Caco-2 (cell line): ENCODE results near the gene CTDSPL. TPM values are rescaled to one million over a fixed set of nuclear protein-coding genes. Genes with fewer than 3 reads are reported as not detected.

Experiments
- BruUV-seq: library from RNA; stranded (reverse); fragments of 400-500 nt; replicated peaks from 2 replicates; lab custom pipeline; 2021; lab: Mats Ljungman, UMichigan
- CTCF ChIA-PET: fragments of 300-600 bp; sonication (Branson Sonifier 250); formaldehyde crosslinking; loops from one replicate; lab custom pipeline; 2022; ENCODE audit warnings: antibody characterized with exemption; lab: Charles Lee
- POLR2A ChIA-PET: fragments of 300-600 bp; sonication (Branson Sonifier 250); formaldehyde crosslinking; loops from one replicate; lab custom pipeline; 2022; ENCODE audit warnings: antibody characterized with exemption; lab: Charles Lee
- DNase-seq, 2 experiments: peaks; one replicate each; pipeline versions ENCODE4 v3.0.0 to v3.0.0-alpha.2; 2020 to 2022
- H3K27me3 ChIP-seq: replicated peaks from 2 replicates; pipeline ENCODE4 v1.6.0; 2011; ENCODE audit warnings: low read length; ENCODE audit not compliant: control insufficient read depth, insufficient read depth
- H3K36me3 ChIP-seq: 2 replicates; pipeline ENCODE4 v1.5.1; 2011; ENCODE audit warnings: low read length; ENCODE audit not compliant: control insufficient read depth, insufficient read depth
- H3K4me1 ChIP-seq: fragments of 250-450 bp; sonication (Bioruptor Pico); 2 replicates; pipeline ENCODE4 v1.5.1; 2020; ENCODE audit warnings: mild to moderate bottlenecking
- H3K4me3 ChIP-seq: 2 replicates; pipeline ENCODE4 v1.5.1; 2011; ENCODE audit warnings: low read depth, mild to moderate bottlenecking, control low read depth, low read length
- H3K9me3 ChIP-seq: fragments of 250-450 bp; sonication (Bioruptor Pico); 2 replicates; pipeline ENCODE4 v1.5.1; 2020; ENCODE audit warnings: mild to moderate bottlenecking, moderate library complexity
- H3K27ac Mint-ChIP-seq: one replicate; pipeline ENCODE4 v1.8.0; 2022; ENCODE audit warnings: mixed read lengths; ENCODE audit not compliant: unreplicated experiment
- H3K27me3 Mint-ChIP-seq: one replicate; pipeline ENCODE4 v1.8.0; 2022; ENCODE audit warnings: mixed read lengths; ENCODE audit not compliant: insufficient read depth, unreplicated experiment
- H3K36me3 Mint-ChIP-seq: one replicate; pipeline ENCODE4 v1.8.0; 2022; ENCODE audit warnings: mild to moderate bottlenecking, mixed read lengths; ENCODE audit not compliant: insufficient read depth, unreplicated experiment
- H3K4me1 Mint-ChIP-seq: one replicate; pipeline ENCODE4 v1.8.0; 2022; ENCODE audit warnings: low read depth, mixed read lengths; ENCODE audit not compliant: unreplicated experiment
- H3K4me3 Mint-ChIP-seq: one replicate; pipeline ENCODE4 v1.8.0; 2022; ENCODE audit warnings: mild to moderate bottlenecking, moderate library complexity, mixed read lengths; ENCODE audit not compliant: unreplicated experiment
- H3K9me3 Mint-ChIP-seq: one replicate; pipeline ENCODE4 v1.8.0; 2022; ENCODE audit warnings: mixed read lengths; ENCODE audit not compliant: unreplicated experiment
- intact Hi-C: fragments of 100-400 bp; cut with micrococcal nuclease; formaldehyde crosslinking; loops from one replicate; pipeline ENCODE4 v1.10.0; 2022; ENCODE audit not compliant: unreplicated experiment
- total RNA-seq: library from RNA; stranded (reverse); gene quantifications from 2 replicates; pipeline ENCODE4 v1.2.3, GENCODE V29; 2022
- TF ChIP-seq, protein P1 (sequence below), 2 experiments: fragments of 200-600 bp in 1 of 2; IDR thresholded peaks; 1 replicate in 1 of 2; 2 replicates in 1 of 2; pipeline versions ENCODE4 v1.5.1 to v1.8.0; 2011 to 2022; ENCODE audit warnings: antibody characterized with exemption in 1 of 2, control low read depth in 1 of 2, inconsistent platforms in 1 of 2, low read depth in 1 of 2, low read length in 1 of 2, mild to moderate bottlenecking in 1 of 2, moderate library complexity in 1 of 2; ENCODE audit not compliant: insufficient read depth in 1 of 2, severe bottlenecking in 1 of 2, unreplicated experiment in 1 of 2

The CTDSPL gene
- total RNA-seq, 1 experiment from 2014 or later: 60.9 TPM

DNA sequence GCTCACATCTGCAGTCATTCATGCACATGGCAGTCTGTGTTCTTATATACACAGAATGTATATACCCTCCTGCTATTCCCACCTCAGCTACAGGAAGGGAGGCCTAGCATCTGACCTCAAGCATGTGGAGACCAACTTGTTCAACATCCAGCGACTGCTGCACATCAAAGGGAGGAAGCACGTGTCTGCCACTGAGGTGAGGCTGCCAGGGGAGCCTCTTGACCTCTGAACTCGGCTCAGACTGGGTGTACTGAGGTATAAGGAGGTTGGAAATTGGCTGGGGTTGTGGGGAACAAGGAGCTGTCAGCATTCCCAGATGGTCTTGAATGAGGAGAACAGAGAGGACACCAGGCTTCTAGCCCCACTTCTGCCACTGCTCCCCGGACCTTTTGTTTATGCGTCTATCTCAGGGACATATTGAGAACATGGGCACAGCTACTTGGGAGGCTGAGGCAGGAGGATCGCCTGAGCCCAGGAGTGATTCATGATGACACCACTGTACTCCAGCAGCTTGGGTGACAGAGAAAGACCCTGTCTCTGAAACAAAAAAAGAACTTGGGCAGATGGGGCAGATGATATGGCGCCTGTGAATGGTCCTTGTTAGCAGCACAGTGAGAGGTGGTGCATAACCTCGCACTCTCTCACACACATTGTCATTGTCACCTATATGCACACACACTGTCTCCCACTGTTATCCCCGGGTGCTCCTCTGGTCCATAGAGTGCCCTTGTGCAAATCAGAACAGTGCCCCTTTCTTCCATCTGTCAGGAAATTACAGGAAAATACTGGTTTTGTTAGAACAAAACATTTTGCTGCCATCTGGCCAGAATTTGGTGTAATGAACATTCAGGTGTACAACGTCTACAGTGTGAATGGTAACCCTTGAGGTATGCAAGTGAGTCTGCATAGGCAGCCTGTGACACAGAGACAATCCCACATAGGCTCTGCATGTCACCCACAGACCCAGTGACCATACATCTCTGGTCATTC lies 134.3 kb downstream of the CTDSPL start:
- POLR2A ChIA-PET: interaction anchor here (1.1 to 1.8 kb wide), 2 partner anchors 22 to 31 kb away, joined by 3 to 5 read pairs; no protein-coding TSS in a partner anchor
- CTCF ChIA-PET: interaction anchor here (1.1 to 1.5 kb wide), 7 partner anchors 9 to 140 kb away, joined by 3 to 12 read pairs (median 9); no protein-coding TSS in a partner anchor
- Histone ChIP-seq H3K4me1 (peaks cover 76% of the 10 kb centered on the region), H3K9me3 (no peaks in the 10 kb centered on the region), H3K4me3 (no peak overlapping the region), H3K36me3 (no peaks in the 10 kb centered on the region), H3K27me3 (no peaks in the 10 kb centered on the region)
- TF ChIP-seq, protein P1, sequence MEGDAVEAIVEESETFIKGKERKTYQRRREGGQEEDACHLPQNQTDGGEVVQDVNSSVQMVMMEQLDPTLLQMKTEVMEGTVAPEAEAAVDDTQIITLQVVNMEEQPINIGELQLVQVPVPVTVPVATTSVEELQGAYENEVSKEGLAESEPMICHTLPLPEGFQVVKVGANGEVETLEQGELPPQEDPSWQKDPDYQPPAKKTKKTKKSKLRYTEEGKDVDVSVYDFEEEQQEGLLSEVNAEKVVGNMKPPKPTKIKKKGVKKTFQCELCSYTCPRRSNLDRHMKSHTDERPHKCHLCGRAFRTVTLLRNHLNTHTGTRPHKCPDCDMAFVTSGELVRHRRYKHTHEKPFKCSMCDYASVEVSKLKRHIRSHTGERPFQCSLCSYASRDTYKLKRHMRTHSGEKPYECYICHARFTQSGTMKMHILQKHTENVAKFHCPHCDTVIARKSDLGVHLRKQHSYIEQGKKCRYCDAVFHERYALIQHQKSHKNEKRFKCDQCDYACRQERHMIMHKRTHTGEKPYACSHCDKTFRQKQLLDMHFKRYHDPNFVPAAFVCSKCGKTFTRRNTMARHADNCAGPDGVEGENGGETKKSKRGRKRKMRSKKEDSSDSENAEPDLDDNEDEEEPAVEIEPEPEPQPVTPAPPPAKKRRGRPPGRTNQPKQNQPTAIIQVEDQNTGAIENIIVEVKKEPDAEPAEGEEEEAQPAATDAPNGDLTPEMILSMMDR (IDR thresholded peaks at IDR 0.05; ENCODE audit: insufficient read depth in 1 of 2, low read depth in 1 of 2, low read length in 1 of 2, severe bottlenecking in 1 of 2, unreplicated experiment in 1 of 2): no peak
- H3K27me3 Mint-ChIP-seq: no peaks in the 10 kb centered on the region
- peak overlapping the region; percentile 100 for H3K27ac Mint-ChIP-seq
- H3K4me1 Mint-ChIP-seq: peaks cover 61% of the 10 kb centered on the region
- peaks cover 25% of the 10 kb centered on the region for H3K36me3 Mint-ChIP-seq
- H3K4me3 Mint-ChIP-seq: no peak overlapping the region
- peak in 1 of 2 experiments; percentile 30 for DNase-seq
- intact Hi-C loops: no loop called here
- H3K9me3 Mint-ChIP-seq: no peaks in the 10 kb centered on the region
- no TSS peak for BruUV-seq

DNA sequence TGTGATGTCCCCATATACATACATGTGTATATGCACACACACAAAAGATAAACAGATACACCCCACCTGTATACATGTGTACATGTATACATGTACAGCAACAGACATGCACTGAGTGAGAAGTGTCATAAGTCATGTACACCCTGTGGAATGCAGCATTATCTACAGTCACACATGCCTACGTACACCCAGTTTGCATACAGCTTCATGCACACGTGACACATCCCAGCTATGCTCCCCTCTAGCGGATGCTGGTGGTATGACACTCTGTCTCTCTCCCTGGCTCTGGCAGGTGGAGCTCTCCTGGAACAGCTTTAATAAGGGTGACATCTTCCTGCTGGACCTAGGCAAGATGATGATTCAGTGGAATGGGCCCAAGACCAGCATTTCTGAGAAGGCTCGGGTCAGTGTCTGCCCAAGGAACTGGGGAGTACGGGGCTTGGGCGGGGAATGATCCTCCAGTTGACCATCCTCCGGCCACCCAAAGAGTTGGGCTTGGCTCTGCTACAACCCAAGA lies 135.2 kb downstream of the CTDSPL start:
- TF ChIP-seq, protein P1 (IDR thresholded peaks at IDR 0.05; ENCODE audit: insufficient read depth in 1 of 2, low read depth in 1 of 2, low read length in 1 of 2, severe bottlenecking in 1 of 2, unreplicated experiment in 1 of 2): peak; percentile 81 to 83
- intact Hi-C loops: loop anchor here (1.0 kb wide), 1 partner anchor 23 kb away; no protein-coding TSS in a partner anchor
- H3K4me3 Mint-ChIP-seq: peak overlapping the region; percentile 25

DNA sequence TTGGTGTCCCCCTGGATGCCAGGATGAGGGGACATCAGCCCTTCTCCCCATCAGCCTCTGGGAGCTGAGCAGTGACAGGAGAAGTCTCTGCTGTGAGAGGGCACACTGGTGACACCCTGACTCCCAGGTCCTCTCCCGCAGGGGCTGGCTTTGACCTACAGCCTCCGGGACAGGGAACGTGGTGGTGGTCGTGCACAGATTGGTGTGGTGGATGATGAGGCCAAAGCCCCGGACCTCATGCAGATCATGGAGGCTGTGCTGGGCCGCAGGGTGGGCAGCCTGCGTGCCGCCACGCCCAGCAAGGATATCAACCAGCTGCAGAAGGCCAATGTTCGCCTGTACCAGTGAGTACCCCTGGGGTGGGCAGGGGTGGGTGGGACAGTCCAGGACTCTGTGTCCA lies 135.7 kb downstream of the CTDSPL start:
- POLR2A ChIA-PET: interaction anchor here (0.5 to 1.8 kb wide), 3 partner anchors 10 to 33 kb away, joined by 3 to 5 read pairs (median 4); no protein-coding TSS in a partner anchor
- BruUV-seq: no TSS peak
- Mint-ChIP-seq H3K9me3 (no peaks in the 10 kb centered on the region), H3K36me3 (peaks cover 21% of the 10 kb centered on the region), H3K27ac (peak overlapping the region; percentile 48), H3K4me3 (no peak overlapping the region), H3K4me1 (peaks cover 49% of the 10 kb centered on the region), H3K27me3 (no peaks in the 10 kb centered on the region)
- no peaks in the 10 kb centered on the region for H3K36me3 ChIP-seq
- no peaks in the 10 kb centered on the region for H3K9me3 ChIP-seq
- peaks cover 62% of the 10 kb centered on the region for H3K4me1 ChIP-seq
- DNase-seq: peak in 1 of 2 experiments; percentile 30
- intact Hi-C loops: loop anchor here (1.0 kb wide), 1 partner anchor 23 kb away; no protein-coding TSS in a partner anchor
- TF ChIP-seq, protein P1 (IDR thresholded peaks at IDR 0.05; ENCODE audit: insufficient read depth in 1 of 2, low read depth in 1 of 2, low read length in 1 of 2, severe bottlenecking in 1 of 2, unreplicated experiment in 1 of 2): no peak
- H3K4me3 ChIP-seq: no peak overlapping the region
- no peaks in the 10 kb centered on the region for H3K27me3 ChIP-seq
- CTCF ChIA-PET: interaction anchor here (0.5 to 1.5 kb wide), 8 partner anchors 11 to 553 kb away, joined by 3 to 12 read pairs (median 8); no protein-coding TSS in a partner anchor

More for the DNA sequence above, 135.2 kb downstream of the CTDSPL start:
- Mint-ChIP-seq H3K4me1 (peaks cover 54% of the 10 kb centered on the region), H3K9me3 (no peaks in the 10 kb centered on the region), H3K36me3 (peaks cover 25% of the 10 kb centered on the region), H3K27ac (peak overlapping the region; percentile 48), H3K27me3 (no peaks in the 10 kb centered on the region)
- peak; percentile 87 for DNase-seq
- no peaks in the 10 kb centered on the region for H3K36me3 ChIP-seq
- H3K4me3 ChIP-seq: no peak overlapping the region
- ChIA-PET CTCF (interaction anchor here (0.5 to 1.5 kb wide), 8 partner anchors 10 to 553 kb away, joined by 3 to 12 read pairs (median 8); no protein-coding TSS in a partner anchor), POLR2A (interaction anchor here (0.5 to 1.8 kb wide), 3 partner anchors 9 to 32 kb away, joined by 3 to 5 read pairs (median 4); no protein-coding TSS in a partner anchor)
- no TSS peak for BruUV-seq
- no peaks in the 10 kb centered on the region for H3K27me3 ChIP-seq
- peaks cover 67% of the 10 kb centered on the region for H3K4me1 ChIP-seq
- H3K9me3 ChIP-seq: no peaks in the 10 kb centered on the region
